GM12878 (cell line): Measurements from ENCODE around the gene ACOT12. TPM values are rescaled to one million over a fixed set of nuclear protein-coding genes. Genes with fewer than 3 reads are reported as not detected.

Experiments
- ATAC-seq: fragments of 200-7000 bp; cut with Tn5 transposase; 3 replicates; pipeline ENCODE4 v1.9.1; 2020; ENCODE audit warnings: mild to moderate bottlenecking, moderate library complexity
- BruUV-seq: library from RNA; stranded (reverse); fragments of 400-500 nt; replicated peaks from 2 replicates; lab custom pipeline; 2021; lab: Mats Ljungman, UMichigan
- CTCF ChIA-PET: fragments of 300-600 bp; sonication (Branson Sonifier 250); formaldehyde crosslinking; extraction: SDS; loops from one replicate; lab custom pipeline; 2021; ENCODE audit warnings: inconsistent platforms; lab: Yijun Ruan, JAX
- POLR2A ChIA-PET: fragments of 350-600 bp; formaldehyde crosslinking; extraction: SDS; loops from one replicate; lab custom pipeline; 2021; ENCODE audit warnings: inconsistent platforms; lab: Charles Lee
- RAD21 ChIA-PET: fragments of 300-600 bp; sonication (Branson Sonifier 250); formaldehyde crosslinking; loops from one replicate; lab custom pipeline; 2023; ENCODE audit warnings: antibody characterized with exemption; ENCODE audit not compliant: unreplicated experiment; lab: Charles Lee
- SMC1A ChIA-PET: fragments of 300-600 bp; sonication (Branson Sonifier 250); formaldehyde crosslinking; loops from one replicate; lab custom pipeline; 2023; ENCODE audit not compliant: unreplicated experiment, uncharacterized antibody; lab: Charles Lee
- DNase-seq: peaks from one replicate; pipeline ENCODE4 v3.0.0-alpha.2; 2011; ENCODE audit warnings: low read depth, low spot score
- FAIRE-seq: peaks from 3 replicates; lab custom pipeline; 2011; peaks lifted over from hg19 to GRCh38; lab: Jason Lieb, UNC
- H2AFZ ChIP-seq: 2 replicates; pipeline ENCODE4 v1.6.0; 2011; ENCODE audit warnings: low read depth, low read length, control low read depth; ENCODE audit not compliant: control insufficient read depth
- H3K27ac ChIP-seq: 2 replicates; pipeline ENCODE4 v1.5.1; 2011; ENCODE audit warnings: control low read depth; ENCODE audit not compliant: control insufficient read depth, insufficient read depth
- H3K27me3 ChIP-seq, 2 experiments: replicated peaks in 1 of 2; 2 replicates each; pipeline versions ENCODE4 v1.6.0 to v1.6.1; 2011; ENCODE audit warnings: low read length in 1 of 2; ENCODE audit not compliant: control insufficient read depth in 2 of 2, insufficient read depth in 2 of 2
- H3K36me3 ChIP-seq, 2 experiments: 2 replicates each; pipeline ENCODE4 v1.5.1; 2011; ENCODE audit warnings: low read length in 1 of 2; ENCODE audit not compliant: control insufficient read depth in 2 of 2, insufficient read depth in 2 of 2
- H3K4me1 ChIP-seq: 2 replicates; pipeline ENCODE4 v1.6.1; 2011; ENCODE audit warnings: mild to moderate bottlenecking, low read length, moderate library complexity, mixed read lengths; ENCODE audit not compliant: control insufficient read depth, insufficient read depth
- H3K4me2 ChIP-seq: 2 replicates; pipeline ENCODE4 v1.6.0; 2011; ENCODE audit warnings: control low read depth; ENCODE audit not compliant: control insufficient read depth, insufficient read depth
- H3K4me3 ChIP-seq: fragments of 200-600 bp; sonication (generic); 2 replicates; pipeline ENCODE4 v1.5.1; 2016
- H3K79me2 ChIP-seq: 2 replicates; pipeline ENCODE4 v1.6.0; 2011; ENCODE audit warnings: low read length; ENCODE audit not compliant: control insufficient read depth, insufficient read depth
- H3K9ac ChIP-seq: 2 replicates; pipeline ENCODE4 v1.8.0; 2011; ENCODE audit warnings: low read length, control low read depth, mixed read lengths; ENCODE audit not compliant: control insufficient read depth, insufficient read depth
- H3K9me3 ChIP-seq: replicated peaks from 3 replicates; pipeline ENCODE4 v1.5.1; 2011; ENCODE audit warnings: mild to moderate bottlenecking, low read length; ENCODE audit not compliant: control insufficient read depth, insufficient read depth
- H4K20me1 ChIP-seq: 2 replicates; pipeline ENCODE4 v1.6.0; 2011; ENCODE audit not compliant: control insufficient read depth, insufficient read depth
- BACH1 ChIP-seq: fragments of 450-650 bp; IDR thresholded peaks from 2 replicates; pipeline ENCODE4 v1.6.1; 2017; ENCODE audit warnings: mild to moderate bottlenecking, borderline replicate concordance
- BCL11A ChIP-seq: IDR thresholded peaks from 2 replicates; pipeline ENCODE4 v1.6.1; 2011; ENCODE audit warnings: low read depth, low read length
- CHD1 ChIP-seq: IDR thresholded peaks from 2 replicates; pipeline ENCODE4 v1.6.1; 2012; ENCODE audit warnings: low read depth, low read length, improper control_type of control experiment
- JUND ChIP-seq: IDR thresholded peaks from 2 replicates; pipeline ENCODE4 v1.6.1; 2012; ENCODE audit warnings: low read depth, mild to moderate bottlenecking, low read length, improper control_type of control experiment, moderate library complexity
- TCF3 ChIP-seq: IDR thresholded peaks from 2 replicates; pipeline ENCODE4 v1.6.1; 2012; ENCODE audit warnings: low read depth, mild to moderate bottlenecking, low read length, borderline replicate concordance; ENCODE audit not compliant: insufficient read depth
- WGBS: methylation state at CpG from one replicate; pipeline ENCODE4 v1.1.6; 2016; ENCODE audit warnings: low lambda C conversion rate; ENCODE audit not compliant: insufficient replicate concordance, insufficient coverage; ENCODE audit errors: missing lambda C conversion rate; 5-methylcytosine and 5-hydroxymethylcytosine counted together
- in situ Hi-C: fragments of 300-500 bp; cut with MboI; formaldehyde crosslinking; loops from 9 replicates; pipeline ENCODE4 v1.14.3; 2018; ENCODE audit warnings: mixed read lengths
- intact Hi-C: fragments of 100-400 bp; cut with micrococcal nuclease; formaldehyde crosslinking; loops from one replicate; pipeline ENCODE4 v1.14.2; 2022; ENCODE audit not compliant: unreplicated experiment
- polyA plus RNA-seq, 11 experiments: library from polyadenylated mRNA; depleted of rRNA in 4 of 11; unstranded in 6 of 11; stranded (reverse) in 5 of 11; fragments of >200 nt; fragmentation: Nextera tagmentation in 4 of 11; fragmentation: Illumina TruSeq in 1 of 11; extraction: Ambion mirVana in 4 of 11; extraction: Trizol in 1 of 11; gene quantifications; 1 replicate in 1 of 11; 2 replicates in 10 of 11; pipeline versions ENCODE4 v1.2.1 to v1.2.3, GENCODE V29; 2011 to 2016; ENCODE audit warnings: inconsistent platforms in 2 of 11, missing spikeins in 2 of 11, low read depth in 1 of 11
- total RNA-seq, 4 experiments: library from RNA; depleted of rRNA in 3 of 4; stranded (reverse); fragments of >200 nt in 3 of 4; fragmentation: Illumina TruSeq in 1 of 4; extraction: Trizol in 1 of 4; gene quantifications; 2 replicates each; pipeline versions ENCODE4 v1.2.1 to v1.2.3, GENCODE V29; 2013 to 2021

Gene ACOT12
- total and polyA plus RNA-seq, 10 of the 15 experiments (the other 5 are each of a cell fraction or from before 2014, with no cell fraction given): 0.08 TPM; not detected in 9

DNA sequence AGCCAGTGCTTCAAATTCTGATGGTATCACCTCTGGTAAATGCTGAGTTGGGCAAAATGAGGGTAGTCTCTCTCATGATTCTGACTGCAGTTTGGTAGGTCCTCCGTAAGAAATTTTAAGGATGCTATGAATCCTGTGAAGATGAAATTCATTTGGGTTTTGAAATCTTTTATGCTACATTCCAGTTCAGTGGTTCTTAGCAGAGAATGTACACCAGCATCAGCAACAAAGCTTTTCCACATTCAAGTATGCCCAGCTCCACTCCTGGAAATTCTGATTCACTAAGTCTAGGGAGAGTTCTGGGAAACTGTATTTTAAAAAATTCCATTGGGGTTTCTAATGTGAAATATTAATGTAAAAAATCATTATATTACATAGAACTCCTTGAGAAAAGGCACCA, 33.6 kb upstream of the ACOT12 start:
- CTCF ChIA-PET: interaction anchor here (1.5 to 7.2 kb wide), 7 partner anchors 13 to 829 kb away, joined by 3 to 87 read pairs (median 10); no protein-coding TSS in a partner anchor
- 91% methylated on average over 1 of the region's 1 CpG for WGBS
- Histone ChIP-seq H3K9me3 (no peaks in the 10 kb centered on the region), H3K4me1 (no peaks in the 10 kb centered on the region), H3K4me2 (no peak overlapping the region), H3K4me3 (no peak overlapping the region), H3K27me3 (no peaks in the 10 kb centered on the region), H3K36me3 (no peaks in the 10 kb centered on the region; a peak in 2 of 4 replicates), H3K27ac (no peak overlapping the region), H4K20me1 (no peaks in the 10 kb centered on the region), H3K9ac (no peak overlapping the region), H2AFZ (no peak overlapping the region), H3K79me2 (no peaks in the 10 kb centered on the region)
- intact Hi-C loops: loop anchor here (2.0 to 10.0 kb wide), 3 partner anchors 327 to 797 kb away; partner anchors contain the start of gene SSBP2
- FAIRE-seq: no peak
- POLR2A ChIA-PET: no interaction called here
- SMC1A ChIA-PET: interaction anchor here (1.1 to 6.4 kb wide), 4 partner anchors 9 to 737 kb away, joined by 3 to 95 read pairs (median 4); no protein-coding TSS in a partner anchor
- no peak for DNase-seq
- BruUV-seq: no TSS peak
- RAD21 ChIA-PET: interaction anchor here (1.4 to 7.6 kb wide), 2 partner anchors 425 to 737 kb away, joined by 3 to 97 read pairs; no protein-coding TSS in a partner anchor
- in situ Hi-C loops: loop anchor here (10.0 kb wide), 1 partner anchor 797 kb away; no protein-coding TSS in a partner anchor
- no peak for ATAC-seq
- TF ChIP-seq TCF3: no peak
- TF ChIP-seq BACH1: no peak
- TF ChIP-seq CHD1: no peak
- no peak for TF ChIP-seq BCL11A
- no peak for TF ChIP-seq JUND
